Hepatocyte (in vitro differentiated cells): ENCODE results near the gene CTNNA2.

Experiments used
- CTCF ChIP-seq: fragments of 200-600 bp; sonication (generic); IDR thresholded peaks from 2 replicates; pipeline ENCODE4 v1.5.1; 2016; ENCODE audit warnings: antibody characterized with exemption, mild to moderate bottlenecking; ENCODE audit not compliant: poor library complexity
- EZH2 ChIP-seq: fragments of 200-600 bp; sonication (generic); IDR thresholded peaks from 2 replicates; pipeline ENCODE4 v1.6.1; 2016; ENCODE audit warnings: antibody characterized with exemption, mild to moderate bottlenecking, borderline replicate concordance
- EZH2phosphoT487 ChIP-seq: fragments of 200-600 bp; sonication (generic); IDR thresholded peaks from one replicate; pipeline ENCODE4 v1.6.1; 2018; ENCODE audit warnings: antibody characterized with exemption, mild to moderate bottlenecking, low read depth, moderate library complexity; ENCODE audit not compliant: unreplicated experiment, severe bottlenecking

- no peak for TF ChIP-seq CTCF
- TF ChIP-seq EZH2, result no peak
- TF ChIP-seq EZH2phosphoT487, result no peak
These were observed 1097.3 kb downstream of the CTNNA2 start for GRCh38 chr2:80610108-80610507.
